Left kidney (tissue), 2 donors: Measurements from ENCODE around the gene SSRP1. TPM values are rescaled to one million over a fixed set of nuclear protein-coding genes. Genes with fewer than 3 reads are reported as not detected.
A peak's percentile ranks its signal among the peaks of the same experiment; 100 is the strongest.

ENCODE experiments used
- DNase-seq: peaks from one replicate; pipeline ENCODE4 v3.0.0-alpha.2; 2013
- polyA plus RNA-seq: library from polyadenylated mRNA; unstranded; fragments of 120-200 nt; gene quantifications from one replicate; pipeline ENCODE4 v1.2.1, GENCODE V29; 2013; ENCODE audit not compliant: insufficient read length

The SSRP1 gene
- polyA plus RNA-seq, 1 donor = 200 TPM

DNA sequence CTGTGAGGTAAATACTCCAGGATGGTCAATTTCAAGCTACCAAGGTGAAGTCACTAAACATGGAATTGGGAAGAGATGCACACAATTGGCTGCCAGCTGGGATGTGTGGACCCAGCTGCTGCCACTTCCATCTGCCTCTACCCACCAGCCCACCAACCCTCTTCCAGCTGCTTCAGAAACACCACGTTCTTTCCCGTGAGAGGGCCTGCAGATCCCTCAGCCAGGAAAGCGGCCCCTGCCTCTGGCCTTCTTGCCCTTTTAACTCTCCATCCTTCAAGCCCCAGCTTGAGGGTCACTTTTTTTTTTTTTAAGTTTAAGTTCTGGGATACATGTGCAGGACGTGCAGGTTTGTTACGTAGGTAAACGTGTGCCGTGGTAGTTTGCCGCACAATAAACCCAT is 25.3 kb upstream of the SSRP1 start:
- DNase-seq = no peak

DNA sequence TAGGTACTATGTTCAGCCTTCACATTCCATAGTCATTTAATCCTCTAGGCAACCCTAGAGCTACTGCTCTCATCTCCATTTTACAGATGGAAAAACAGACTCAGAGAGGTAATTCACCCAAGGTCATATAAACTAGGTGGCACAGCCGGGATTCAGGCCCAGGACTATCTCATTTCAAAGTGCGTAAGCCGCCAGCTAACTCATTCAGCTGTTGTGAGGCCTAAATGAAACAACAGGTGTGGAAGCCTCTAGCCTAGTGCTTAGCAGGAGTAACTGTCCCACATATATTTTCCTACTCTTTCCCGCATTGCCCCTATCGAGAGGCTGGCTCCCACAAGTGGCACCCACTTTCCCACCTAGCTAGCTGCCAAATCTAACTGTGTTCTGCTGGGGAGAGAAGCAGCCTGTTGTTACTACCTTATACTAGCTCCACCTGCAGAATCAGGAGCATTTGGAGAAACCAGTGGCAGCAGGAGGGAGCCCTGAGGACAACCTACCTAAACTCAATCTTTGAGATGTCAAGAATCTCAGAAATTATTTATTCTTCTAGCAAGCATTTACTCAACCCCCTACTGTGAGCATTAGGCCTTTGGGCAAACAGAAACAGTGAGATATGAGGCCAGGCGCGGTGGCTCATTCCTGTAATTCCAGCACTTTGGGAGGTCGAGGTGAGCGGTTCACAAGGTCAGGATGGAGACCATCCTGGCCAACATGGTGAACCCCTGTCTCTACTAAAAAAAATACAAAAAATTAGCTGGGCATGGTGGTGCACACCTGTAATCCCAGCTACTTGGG is 24.4 kb upstream of the SSRP1 start:
- DNase-seq = no peak

DNA sequence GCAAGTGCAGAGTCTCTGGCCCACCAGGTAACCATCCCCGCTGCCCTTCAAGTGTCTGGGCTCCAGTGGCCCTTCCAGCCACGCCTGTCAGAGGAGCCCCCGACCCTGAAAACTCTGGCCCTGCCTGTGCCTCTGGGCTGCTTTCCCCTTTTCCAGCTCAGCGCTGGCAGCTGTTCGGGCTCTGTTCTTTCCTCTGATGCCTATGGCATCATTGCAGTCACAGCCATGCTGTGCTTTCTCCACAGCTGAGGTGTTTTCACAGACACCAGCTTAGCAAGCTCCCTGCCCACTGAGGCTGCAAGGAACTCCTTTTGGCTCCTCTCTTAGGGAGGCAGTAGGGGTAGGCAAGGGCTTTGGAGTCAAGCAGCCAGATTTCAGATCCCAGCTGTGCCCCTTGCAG is 23.7 kb upstream of the SSRP1 start:
- no peak for DNase-seq

- no peak for DNase-seq
Measured at GRCh38 chr11:57358991-57359390, 23.3 kb upstream of the SSRP1 start.

DNA sequence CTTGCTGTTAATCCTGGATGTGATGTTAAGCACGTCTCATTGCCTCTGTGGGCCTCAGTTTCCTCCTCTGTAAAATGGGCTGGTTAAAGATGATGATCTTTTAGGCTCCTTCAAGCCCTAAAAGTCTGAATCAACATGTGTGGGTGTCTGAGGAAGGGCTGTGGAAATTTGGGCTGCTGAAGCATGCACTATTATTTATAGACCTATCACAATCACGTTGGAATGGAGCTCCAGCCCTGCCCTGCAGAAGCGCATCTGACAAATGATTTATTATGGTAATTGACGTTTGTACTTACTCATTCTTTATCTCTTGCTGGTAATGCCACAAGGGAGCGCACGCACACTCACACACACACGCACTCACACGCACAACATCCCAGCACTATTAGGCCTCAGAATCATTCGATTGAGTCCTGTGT is 22.9 kb upstream of the SSRP1 start:
- DNase-seq = no peak

GRCh38 chr11:57357856-57358255 is 22.2 kb upstream of the SSRP1 start:
- no peak for DNase-seq

DNA sequence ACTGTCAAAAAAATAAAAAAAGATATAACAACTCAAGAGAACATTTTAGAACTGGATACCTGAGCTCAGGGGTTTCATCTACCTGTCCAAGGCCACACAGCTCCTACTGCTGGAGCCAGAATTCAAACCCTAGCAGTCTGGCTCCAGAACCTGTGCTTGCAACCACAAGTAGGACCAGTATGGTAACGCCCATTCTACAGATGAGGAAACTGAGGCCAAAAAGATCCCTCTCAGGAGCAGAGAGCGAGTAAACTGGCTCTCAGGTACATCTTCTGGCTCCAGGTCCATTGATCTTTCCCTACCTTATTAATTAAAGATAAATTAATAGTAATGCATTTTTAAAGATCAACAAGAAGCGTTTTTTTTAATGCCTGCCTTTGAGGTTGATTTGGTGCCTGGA is 21.6 kb upstream of the SSRP1 start:
- DNase-seq = no peak

DNA sequence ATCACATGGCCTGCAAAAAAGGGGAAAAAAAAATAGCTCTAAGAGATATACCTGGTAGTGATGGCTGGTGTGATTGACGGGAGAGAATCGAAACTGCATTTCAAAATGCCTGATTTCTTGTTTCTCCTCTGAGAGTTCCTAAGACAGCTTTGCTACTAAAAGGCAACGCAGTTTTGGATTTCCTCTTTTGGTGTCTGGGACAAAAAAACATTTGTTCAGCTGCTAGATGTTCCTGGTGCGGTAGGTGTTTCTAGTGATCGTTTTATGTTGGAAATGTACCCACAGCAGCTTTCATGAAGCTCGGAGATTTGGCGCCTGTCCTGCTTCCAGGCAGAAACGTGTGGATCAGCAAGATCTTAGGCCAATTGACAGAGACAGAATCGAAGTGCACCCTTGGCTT is 20.6 kb upstream of the SSRP1 start:
- DNase-seq = no peak

GRCh38 chr11:57354699-57355098 is 19.0 kb upstream of the SSRP1 start:
- no peak for DNase-seq

DNA sequence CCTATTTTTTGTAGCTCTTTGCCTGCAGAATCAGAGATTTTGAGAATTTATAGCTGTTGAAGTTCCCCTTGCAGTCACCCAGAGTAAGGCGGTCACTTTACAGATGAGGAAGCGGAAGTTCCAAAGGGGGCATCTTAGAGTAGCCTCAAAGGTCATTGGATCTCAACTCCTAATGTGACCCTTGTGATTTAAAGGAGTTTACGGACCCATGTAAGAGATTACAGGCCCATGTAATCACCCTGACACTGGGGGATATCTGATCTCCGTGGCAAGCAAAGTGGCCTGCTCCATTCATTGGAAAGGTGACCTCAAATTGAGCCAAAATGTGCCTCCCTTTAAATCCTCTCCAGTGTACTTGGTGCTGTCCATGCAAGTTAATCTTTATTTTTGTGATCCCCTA is 18.2 kb upstream of the SSRP1 start:
- DNase-seq = no peak

DNA sequence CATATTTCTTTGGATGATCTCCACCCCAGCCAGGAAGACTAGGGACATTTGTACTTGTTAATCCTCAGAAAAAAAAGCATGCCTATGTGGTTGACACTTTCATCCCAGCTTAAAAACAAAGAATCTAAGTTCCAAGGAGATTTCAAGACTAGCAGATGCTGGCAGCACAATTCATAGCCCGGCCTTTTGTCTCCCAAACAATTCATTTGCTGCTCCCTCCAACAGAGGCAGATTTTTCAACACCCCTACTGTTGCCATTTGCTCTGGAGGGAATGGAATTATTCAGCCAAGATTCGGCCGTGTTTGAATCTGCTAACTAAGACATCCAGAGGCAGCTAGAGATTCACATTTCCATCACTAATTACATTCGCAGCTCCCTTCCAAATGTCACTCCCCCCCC is 17.8 kb upstream of the SSRP1 start:
- DNase-seq = no peak

- DNase-seq = no peak
Measured at GRCh38 chr11:57353036-57353435, 17.3 kb upstream of the SSRP1 start.

DNA sequence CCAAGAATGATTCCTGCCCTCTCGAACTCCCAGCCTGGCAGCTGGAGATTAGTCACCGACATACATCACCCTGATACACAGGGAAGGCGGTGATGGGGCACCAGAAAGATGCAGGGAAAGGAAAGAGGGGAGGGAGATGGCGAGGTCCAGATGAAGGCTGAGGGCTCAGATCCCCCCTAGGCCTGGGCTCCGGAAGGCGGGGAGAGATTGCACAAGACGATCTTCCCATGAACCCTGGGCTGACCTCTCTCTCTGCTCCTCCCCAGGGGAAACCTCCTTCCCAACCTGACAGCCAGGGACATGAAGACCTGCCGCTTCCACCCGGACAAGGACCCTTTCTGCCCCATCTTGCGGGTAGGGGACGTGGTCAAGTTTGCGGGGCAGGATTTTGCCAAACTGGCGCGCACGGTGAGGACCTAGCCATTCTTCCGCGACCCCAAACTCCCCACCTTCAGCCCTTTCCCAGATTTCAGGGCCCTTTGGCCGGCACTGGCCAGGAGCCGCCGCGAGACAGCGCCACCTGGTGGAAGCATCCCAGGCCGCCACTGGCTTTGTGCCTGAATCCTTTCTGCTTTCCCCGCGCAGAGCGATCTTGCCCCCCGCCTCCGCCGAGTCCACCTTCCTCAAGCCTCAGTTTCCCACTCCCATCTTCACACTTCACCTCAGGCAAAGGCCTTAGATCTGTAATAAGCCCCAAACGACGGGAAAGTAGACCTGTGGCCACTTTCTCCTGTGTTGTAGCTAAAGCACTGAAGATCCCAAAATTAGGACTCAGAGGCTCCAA is 14.0 kb upstream of the SSRP1 start:
- DNase-seq = peak; percentile 53

- no peak for DNase-seq
Measured at GRCh38 chr11:57348636-57349313, 13.1 kb upstream of the SSRP1 start.

- no peak for DNase-seq
Measured at GRCh38 chr11:57348052-57348451, 12.4 kb upstream of the SSRP1 start.

DNA sequence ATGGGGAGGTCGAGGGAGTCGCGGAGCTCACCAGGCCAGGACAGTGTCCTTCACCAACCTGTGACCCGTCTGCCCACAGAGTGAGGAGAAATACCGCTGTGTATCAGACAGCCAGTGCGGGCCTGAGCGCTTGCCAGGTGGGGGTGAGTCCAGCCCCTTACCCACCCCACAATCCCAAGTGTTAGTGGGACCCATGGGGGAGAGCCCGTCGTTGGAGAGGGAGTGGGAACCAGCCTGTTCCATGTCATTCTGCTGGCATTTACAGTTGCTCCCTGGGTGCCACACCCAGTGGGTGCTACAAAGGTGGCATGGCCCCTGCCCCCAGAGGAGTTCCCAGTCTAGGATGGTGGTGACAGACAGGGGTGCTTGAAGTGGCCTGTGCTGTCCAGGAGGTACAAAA is 11.6 kb upstream of the SSRP1 start:
- no peak for DNase-seq

DNA sequence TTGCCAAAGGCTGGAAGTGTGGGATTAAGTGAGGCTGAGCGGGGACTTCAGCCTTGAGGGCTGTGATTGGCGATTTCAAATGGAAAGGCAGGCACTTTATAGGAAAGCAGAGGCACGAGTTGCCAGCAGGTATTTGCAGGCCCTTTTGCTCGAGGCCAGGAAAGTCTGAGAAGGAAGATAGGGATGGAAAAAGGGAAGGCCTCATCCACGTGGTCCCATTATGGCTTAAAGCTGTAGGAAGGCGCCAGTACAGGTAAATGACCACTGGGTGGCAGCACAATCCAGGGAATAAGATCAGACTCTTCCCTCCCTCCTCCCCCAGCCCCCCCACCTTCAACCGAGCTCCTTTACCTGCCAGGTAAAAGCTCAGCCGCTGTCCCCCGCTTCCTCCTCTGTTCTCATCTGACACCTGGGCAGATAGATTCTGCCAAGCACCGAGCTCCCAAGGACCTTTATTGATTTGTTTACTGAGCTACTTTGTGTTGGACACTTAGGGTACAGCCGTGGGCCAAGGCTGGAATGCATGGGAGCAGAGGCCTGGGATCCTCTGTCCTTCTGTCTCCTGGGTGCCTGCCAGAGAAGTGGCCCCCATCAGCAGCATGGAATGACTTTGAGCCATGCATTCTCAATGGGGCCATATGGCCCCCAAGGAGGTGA is 10.0 kb upstream of the SSRP1 start:
- DNase-seq = peak; percentile 65

- DNase-seq = no peak
Measured at GRCh38 chr11:57344826-57345225, 9.1 kb upstream of the SSRP1 start.

DNA sequence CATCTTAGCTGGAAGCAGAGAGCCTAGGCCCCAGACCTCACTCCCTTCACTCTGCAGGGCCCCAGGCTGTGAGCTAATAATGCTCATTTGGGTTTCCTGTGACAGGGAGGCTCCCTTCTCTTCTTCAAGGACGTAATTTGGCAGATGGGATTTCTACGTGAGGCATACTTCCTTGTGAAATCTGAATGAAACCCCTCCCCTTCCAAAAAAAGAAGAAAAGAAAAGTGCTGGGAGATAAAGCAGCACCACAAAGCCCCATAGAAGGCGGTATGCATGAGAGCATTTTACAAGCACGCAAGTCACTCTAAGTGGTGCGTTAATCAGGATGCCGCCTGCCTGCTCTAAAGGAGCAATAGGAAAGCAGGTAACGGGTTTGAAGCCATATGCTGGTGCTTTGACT is 8.1 kb upstream of the SSRP1 start:
- DNase-seq = no peak

GRCh38 chr11:57342702-57343101 is 7.0 kb upstream of the SSRP1 start:
- no peak for DNase-seq

DNA sequence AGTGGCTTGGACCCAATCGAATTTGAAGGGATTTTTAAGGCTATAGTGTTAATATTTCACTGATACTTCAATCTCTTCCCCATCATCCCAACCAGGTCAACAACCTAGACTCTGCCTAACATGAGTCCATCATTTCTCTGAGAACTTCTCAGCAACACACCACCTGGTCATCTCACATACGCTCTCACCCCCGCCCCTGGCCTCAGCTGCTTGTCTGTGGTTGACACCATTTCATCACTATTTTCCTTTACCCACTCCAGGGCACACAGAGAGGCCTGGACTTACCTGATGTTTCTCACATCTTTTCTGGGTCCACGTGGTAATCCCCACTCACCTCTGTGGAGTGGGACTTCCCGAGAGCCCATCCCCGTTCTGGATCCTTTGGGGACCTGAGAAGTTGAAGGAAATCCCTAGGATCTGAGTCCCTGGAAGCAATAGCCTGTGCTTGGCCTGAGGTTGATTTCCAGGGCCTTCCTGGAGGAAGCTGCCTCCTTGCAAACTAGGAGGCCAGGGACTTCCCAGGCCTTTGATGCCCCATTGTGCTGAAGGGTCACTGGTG is 5.6 kb upstream of the SSRP1 start:
- no peak for DNase-seq

DNA sequence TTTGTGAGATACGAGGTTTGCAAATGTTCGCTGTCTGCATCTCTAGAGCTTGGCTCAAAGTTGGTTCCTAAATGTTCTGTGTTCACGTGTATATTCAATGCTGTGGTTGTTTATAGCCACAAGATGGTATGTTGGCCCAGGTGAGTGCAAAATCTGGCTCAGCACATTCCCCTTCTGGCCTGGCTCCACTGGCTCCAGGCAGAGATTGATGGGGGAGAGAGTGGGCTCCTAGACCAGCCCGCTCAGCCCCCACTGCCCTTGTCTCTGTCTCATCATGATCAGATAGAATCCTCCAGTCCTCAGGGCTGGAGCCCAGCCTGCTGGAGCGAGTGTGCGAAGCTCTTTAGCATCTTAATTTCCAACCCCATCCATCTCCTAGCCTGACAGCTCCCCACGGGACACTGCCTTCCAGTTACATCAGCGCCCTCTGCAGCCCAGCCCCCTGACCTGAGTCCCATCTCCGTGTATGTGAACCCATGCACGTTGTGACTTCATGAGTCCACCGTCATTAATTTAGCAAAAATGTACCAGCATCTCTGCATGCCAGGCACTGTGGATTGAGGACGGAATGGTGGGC is 4.4 kb upstream of the SSRP1 start:
- DNase-seq = peak; percentile 76
